ENCODE measurements around the gene AIFM2. TPM values are rescaled to one million over a fixed set of nuclear protein-coding genes. Genes with fewer than 3 reads are reported as not detected.
"Not testable (repeated sequence)": the region's sequence is repeated elsewhere in the genome, so short reads cannot be mapped to it uniquely, and the experiment has no call there.

Gene AIFM2
- total and polyA plus RNA-seq, 9 donors, result 1.9 to 3.3 (median 2.6) TPM

DNA sequence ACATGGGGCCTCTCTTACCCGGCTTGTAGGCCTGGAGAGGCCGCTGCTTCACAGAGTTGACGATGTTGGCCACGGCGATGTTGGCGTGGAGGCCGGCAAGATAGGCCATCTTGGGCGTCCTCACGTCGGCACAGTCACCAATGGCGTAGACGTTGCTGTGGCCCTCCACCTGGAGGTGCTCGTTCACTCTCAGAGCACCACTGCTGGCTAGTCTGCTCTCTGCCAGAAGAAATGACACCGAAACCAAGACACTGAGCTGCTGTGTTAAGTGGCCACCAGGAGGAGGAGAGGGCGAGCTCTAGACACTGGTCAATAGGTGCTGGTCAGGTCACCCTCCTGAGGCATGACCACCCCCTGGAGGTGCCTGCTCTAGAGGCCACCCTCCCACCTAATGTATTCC, 17.7 kb downstream of the AIFM2 start:
- Histone ChIP-seq H3K4me3 (ENCODE audit: low read length) (no peak overlapping the region), H3K36me3 (ENCODE audit: control insufficient read depth, insufficient read depth, low read length) (peaks cover 32% of the 10 kb centered on the region), H3K27ac (ENCODE audit: low read length) (no peak overlapping the region), H3K27me3 (ENCODE audit: control insufficient read depth, insufficient read depth, low read length) (no peaks in the 10 kb centered on the region), H3K4me1 (ENCODE audit: control insufficient read depth, insufficient read depth, low read length) (no peaks in the 10 kb centered on the region), H3K9me3 (replicated peaks; ENCODE audit: control insufficient read depth, low read depth, low read length) (no peaks in the 10 kb centered on the region)
- DNase-seq, result no peak
- 91% methylated on average over 14 of the region's 15 CpGs for WGBS (ENCODE audit: insufficient coverage)

GRCh38 chr10:70112071-70112470, 20.6 kb downstream of the AIFM2 start:
- H3K9me3 ChIP-seq (replicated peaks; ENCODE audit: control insufficient read depth, low read depth, low read length), result no peaks in the 10 kb centered on the region
- H3K4me3 ChIP-seq (ENCODE audit: low read length), result no peak overlapping the region
- DNase-seq, result no peak
- no peak overlapping the region for H3K27ac ChIP-seq (ENCODE audit: low read length)
- H3K27me3 ChIP-seq (ENCODE audit: control insufficient read depth, insufficient read depth, low read length), result no peaks in the 10 kb centered on the region
- peaks cover 6% of the 10 kb centered on the region for H3K4me1 ChIP-seq (ENCODE audit: control insufficient read depth, insufficient read depth, low read length)
- H3K36me3 ChIP-seq (ENCODE audit: control insufficient read depth, insufficient read depth, low read length), result peaks cover 44% of the 10 kb centered on the region
- 97% methylated on average over 3 of the region's 8 CpGs for WGBS (ENCODE audit: insufficient coverage)

DNA sequence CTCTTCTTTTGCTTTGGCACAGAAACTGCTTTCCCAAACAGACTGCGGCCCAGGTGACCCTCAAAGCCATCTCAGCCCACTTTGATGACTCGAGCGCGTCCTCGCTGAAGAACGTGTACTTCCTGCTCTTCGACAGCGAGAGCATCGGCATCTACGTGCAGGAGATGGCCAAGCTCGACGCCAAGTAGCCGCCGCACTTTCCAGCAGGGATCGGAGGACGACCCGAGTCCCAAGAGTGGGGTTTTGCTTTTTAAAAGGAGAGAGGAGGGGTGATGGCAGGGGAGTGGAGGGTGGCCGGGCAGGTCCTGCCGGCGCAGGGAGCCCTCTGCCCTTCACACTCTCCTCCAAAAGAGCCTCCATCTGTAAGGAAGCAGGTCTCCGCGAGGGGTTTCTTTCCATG, 21.1 kb downstream of the AIFM2 start:
- no peaks in the 10 kb centered on the region for H3K9me3 ChIP-seq (replicated peaks; ENCODE audit: control insufficient read depth, low read depth, low read length)
- peaks cover 6% of the 10 kb centered on the region for H3K4me1 ChIP-seq (ENCODE audit: control insufficient read depth, insufficient read depth, low read length)
- 89% methylated on average over 14 of the region's 22 CpGs for WGBS (ENCODE audit: insufficient coverage)
- H3K36me3 ChIP-seq (ENCODE audit: control insufficient read depth, insufficient read depth, low read length), result peaks cover 44% of the 10 kb centered on the region
- DNase-seq, result no peak
- no peaks in the 10 kb centered on the region for H3K27me3 ChIP-seq (ENCODE audit: control insufficient read depth, insufficient read depth, low read length)
- H3K27ac ChIP-seq (ENCODE audit: low read length), result no peak overlapping the region
- no peak overlapping the region for H3K4me3 ChIP-seq (ENCODE audit: low read length)

DNA sequence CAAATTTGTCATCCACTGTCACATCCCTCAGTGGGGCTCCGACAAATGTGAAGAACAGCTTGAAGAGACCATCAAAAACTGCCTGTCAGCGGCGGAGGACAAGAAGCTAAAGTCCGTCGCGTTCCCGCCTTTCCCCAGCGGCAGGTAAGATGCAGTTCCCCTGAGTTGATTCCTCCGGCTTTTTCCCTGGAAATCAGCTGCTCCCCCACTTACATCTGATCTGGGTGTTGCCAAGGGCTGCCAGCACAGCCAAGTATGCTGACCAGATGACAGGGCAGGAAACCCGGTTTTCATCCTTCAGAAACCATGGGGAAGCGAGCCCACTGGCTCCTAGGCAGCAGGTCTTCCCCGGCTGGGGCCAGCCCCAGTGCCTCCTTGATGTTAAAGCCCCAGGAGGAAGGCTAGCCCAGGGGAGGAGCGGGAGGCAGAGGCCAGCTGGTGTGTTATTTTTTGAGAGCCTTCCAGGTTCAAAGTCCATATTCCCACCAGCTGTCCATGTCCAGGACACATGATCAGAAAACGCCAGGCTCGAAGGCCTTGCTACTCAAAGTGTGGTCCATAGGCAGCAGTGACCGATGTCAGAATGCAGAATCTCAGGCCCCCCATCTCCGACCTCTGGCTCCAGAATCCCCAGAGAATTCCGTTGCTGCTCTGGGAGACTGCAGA, 23.4 kb downstream of the AIFM2 start:
- WGBS (ENCODE audit: insufficient coverage), result 85% methylated on average over 15 of the region's 18 CpGs
- H3K36me3 ChIP-seq (ENCODE audit: control insufficient read depth, insufficient read depth, low read length), result peaks cover 38% of the 10 kb centered on the region
- peak; percentile 17 for DNase-seq
- no peak overlapping the region for H3K27ac ChIP-seq (ENCODE audit: low read length)
- no peaks in the 10 kb centered on the region for H3K9me3 ChIP-seq (replicated peaks; ENCODE audit: control insufficient read depth, low read depth, low read length)
- H3K4me3 ChIP-seq (ENCODE audit: low read length), result no peak overlapping the region
- H3K27me3 ChIP-seq (ENCODE audit: control insufficient read depth, insufficient read depth, low read length), result no peaks in the 10 kb centered on the region
- peaks cover 6% of the 10 kb centered on the region for H3K4me1 ChIP-seq (ENCODE audit: control insufficient read depth, insufficient read depth, low read length)

DNA sequence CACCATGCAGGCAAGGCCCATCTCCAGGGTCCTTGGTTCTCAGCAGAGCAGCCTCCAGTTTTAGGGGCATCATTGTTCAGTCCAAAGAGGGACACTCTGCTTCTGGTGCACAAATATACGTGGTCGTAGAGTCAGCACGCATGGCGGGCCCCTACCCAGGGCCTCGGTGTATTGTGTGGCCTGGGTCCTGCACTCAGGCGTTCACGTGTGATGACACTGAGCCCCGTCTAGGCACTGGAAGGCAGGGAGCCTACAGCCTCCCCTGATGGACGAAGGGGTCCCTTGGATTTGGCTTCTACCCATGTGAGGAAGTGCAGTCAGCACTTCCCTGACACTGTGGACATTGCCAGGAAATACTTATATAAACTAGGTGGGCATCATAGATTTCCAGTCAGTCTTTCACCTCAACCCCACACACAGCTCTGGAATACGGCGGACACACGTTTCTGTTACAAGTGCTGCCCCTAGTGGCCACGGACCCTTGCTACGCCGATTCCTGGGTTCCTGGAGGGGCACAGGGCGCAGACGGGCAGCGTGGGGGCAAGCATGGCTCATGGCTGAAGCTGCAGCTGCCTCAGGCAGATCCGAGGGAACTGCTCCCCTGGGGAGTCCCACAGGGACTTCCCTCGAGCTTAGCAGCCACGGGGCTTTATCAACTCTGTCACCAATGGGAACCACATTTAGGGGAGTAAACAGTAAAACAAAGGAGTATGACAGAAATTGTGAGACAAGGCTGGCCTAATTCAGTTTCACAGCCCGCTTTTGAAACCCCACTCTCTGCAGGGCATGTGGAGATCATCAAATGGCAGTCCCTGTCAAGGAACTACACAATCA, 25.4 kb downstream of the AIFM2 start:
- peaks cover 6% of the 10 kb centered on the region for H3K4me1 ChIP-seq (ENCODE audit: control insufficient read depth, insufficient read depth, low read length)
- no peaks in the 10 kb centered on the region for H3K27me3 ChIP-seq (ENCODE audit: control insufficient read depth, insufficient read depth, low read length)
- H3K4me3 ChIP-seq (ENCODE audit: low read length), result no peak overlapping the region
- DNase-seq, result no peak
- no peak overlapping the region for H3K27ac ChIP-seq (ENCODE audit: low read length)
- peaks cover 24% of the 10 kb centered on the region for H3K36me3 ChIP-seq (ENCODE audit: control insufficient read depth, insufficient read depth, low read length)
- 75% methylated on average over 16 of the region's 22 CpGs for WGBS (ENCODE audit: insufficient coverage)
- H3K9me3 ChIP-seq (replicated peaks; ENCODE audit: control insufficient read depth, low read depth, low read length), result no peaks in the 10 kb centered on the region

DNA sequence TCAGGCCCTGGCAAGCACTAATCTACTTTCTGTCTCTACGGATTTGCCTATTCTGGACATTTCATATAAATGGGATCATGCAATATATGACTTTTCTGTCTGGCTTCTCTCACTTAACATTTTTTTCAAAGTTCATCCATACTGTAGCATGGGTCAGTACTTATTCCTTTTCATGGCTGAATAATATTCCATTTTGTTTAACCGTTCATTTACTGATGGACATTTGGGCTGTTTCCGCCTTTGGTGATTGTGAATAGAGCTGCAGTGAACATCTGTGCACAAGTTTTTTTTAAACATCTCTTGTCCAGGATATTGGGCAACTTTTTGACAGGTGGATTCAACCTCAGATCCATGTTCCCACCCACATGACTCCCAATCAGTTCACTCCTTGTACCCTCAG, 31.0 kb downstream of the AIFM2 start:
- Histone ChIP-seq H3K27ac (ENCODE audit: low read length) (no peak overlapping the region), H3K4me1 (ENCODE audit: control insufficient read depth, insufficient read depth, low read length) (peaks cover 5% of the 10 kb centered on the region), H3K27me3 (ENCODE audit: control insufficient read depth, insufficient read depth, low read length) (no peaks in the 10 kb centered on the region), H3K4me3 (ENCODE audit: low read length) (no peak overlapping the region), H3K9me3 (replicated peaks; ENCODE audit: control insufficient read depth, low read depth, low read length) (no peaks in the 10 kb centered on the region), H3K36me3 (ENCODE audit: control insufficient read depth, insufficient read depth, low read length) (peaks cover 27% of the 10 kb centered on the region)
- WGBS (ENCODE audit: insufficient coverage), result no CpG with 5 or more reads among the region's 3 CpGs
- no peak for DNase-seq

- WGBS (ENCODE audit: insufficient coverage), result 48% methylated on average over 11 of the region's 11 CpGs
- H3K27me3 ChIP-seq (ENCODE audit: control insufficient read depth, insufficient read depth, low read length), result not testable (repeated sequence)
Measured at GRCh38 chr10:70101068-70101562, 31.5 kb downstream of the AIFM2 start.

GRCh38 chr10:70098271-70098670, 34.4 kb downstream of the AIFM2 start:
- H3K9me3 ChIP-seq (replicated peaks; ENCODE audit: control insufficient read depth, low read depth, low read length), result no peaks in the 10 kb centered on the region
- H3K27ac ChIP-seq (ENCODE audit: low read length), result no peak overlapping the region
- peaks cover 7% of the 10 kb centered on the region for H3K4me1 ChIP-seq (ENCODE audit: control insufficient read depth, insufficient read depth, low read length)
- no CpG with 5 or more reads among the region's 3 CpGs for WGBS (ENCODE audit: insufficient coverage)
- no peak overlapping the region for H3K4me3 ChIP-seq (ENCODE audit: low read length)
- DNase-seq, result no peak
- peaks cover 35% of the 10 kb centered on the region for H3K36me3 ChIP-seq (ENCODE audit: control insufficient read depth, insufficient read depth, low read length)
- no peaks in the 10 kb centered on the region for H3K27me3 ChIP-seq (ENCODE audit: control insufficient read depth, insufficient read depth, low read length)

More at GRCh38 chr10:70101068-70101562, 31.5 kb downstream of the AIFM2 start:
- H3K36me3 ChIP-seq (ENCODE audit: control insufficient read depth, insufficient read depth, low read length), result peaks cover 27% of the 10 kb centered on the region
- not testable (repeated sequence) for DNase-seq; H3K9me3 ChIP-seq (replicated peaks; ENCODE audit: control insufficient read depth, low read depth, low read length); H3K4me3 ChIP-seq (ENCODE audit: low read length); H3K4me1 ChIP-seq (ENCODE audit: control insufficient read depth, insufficient read depth, low read length); H3K27ac ChIP-seq (ENCODE audit: low read length)

DNA sequence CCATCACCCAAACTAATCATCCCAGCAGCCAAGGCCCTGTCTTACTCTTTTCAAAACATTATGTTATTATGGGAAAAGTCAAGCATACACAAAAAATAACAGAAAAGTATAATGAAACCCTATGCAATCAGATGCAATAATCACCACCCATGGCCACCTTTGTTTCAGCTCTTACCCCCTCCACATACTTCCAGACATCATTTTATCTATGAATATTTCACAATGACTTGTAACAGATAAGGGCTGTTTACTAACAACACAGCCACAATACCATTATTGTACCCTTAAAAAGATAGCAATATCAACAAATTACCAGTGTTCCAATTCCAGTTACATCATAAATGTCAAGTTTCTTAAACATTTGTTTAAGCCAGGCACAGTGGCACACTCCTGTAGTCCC, 35.2 kb downstream of the AIFM2 start:
- Histone ChIP-seq H3K4me1 (ENCODE audit: control insufficient read depth, insufficient read depth, low read length) (peaks cover 7% of the 10 kb centered on the region), H3K4me3 (ENCODE audit: low read length) (no peak overlapping the region), H3K9me3 (replicated peaks; ENCODE audit: control insufficient read depth, low read depth, low read length) (no peaks in the 10 kb centered on the region), H3K27ac (ENCODE audit: low read length) (peak overlapping the region; percentile 20), H3K27me3 (ENCODE audit: control insufficient read depth, insufficient read depth, low read length) (no peaks in the 10 kb centered on the region), H3K36me3 (ENCODE audit: control insufficient read depth, insufficient read depth, low read length) (peaks cover 43% of the 10 kb centered on the region)
- DNase-seq, result no peak

- WGBS (ENCODE audit: insufficient coverage), result 60% methylated on average over 2 of the region's 5 CpGs
- peaks cover 45% of the 10 kb centered on the region for H3K36me3 ChIP-seq (ENCODE audit: control insufficient read depth, insufficient read depth, low read length)
Measured at GRCh38 chr10:70096705-70097420, 35.8 kb downstream of the AIFM2 start.

More at GRCh38 chr10:70096705-70097420, 35.8 kb downstream of the AIFM2 start:
- Histone ChIP-seq H3K4me3 (ENCODE audit: low read length) (no peak overlapping the region), H3K9me3 (replicated peaks; ENCODE audit: control insufficient read depth, low read depth, low read length) (no peaks in the 10 kb centered on the region), H3K27me3 (ENCODE audit: control insufficient read depth, insufficient read depth, low read length) (no peaks in the 10 kb centered on the region), H3K4me1 (ENCODE audit: control insufficient read depth, insufficient read depth, low read length) (peaks cover 7% of the 10 kb centered on the region), H3K27ac (ENCODE audit: low read length) (peak overlapping the region; percentile 57)
- no peak for DNase-seq

Data from muscle of leg (tissue), 11 donors.